IPS DF 6.9 (cell line): ENCODE measurements around the gene YAF2.
"Not testable (repeated sequence)": the region's sequence is repeated elsewhere in the genome, so short reads cannot be mapped to it uniquely, and the experiment has no call there.

Experiments used
- DNase-seq: peaks from one replicate; pipeline ENCODE4 v3.0.0-alpha.2; 2013; ENCODE audit warnings: low read depth, low spot score
- H3K27ac ChIP-seq: one replicate; pipeline ENCODE4 v1.5.1; 2013; ENCODE audit warnings: low read length, control low read depth
- H3K27me3 ChIP-seq: 2 replicates; pipeline ENCODE4 v1.6.1; 2013; ENCODE audit warnings: mild to moderate bottlenecking, low read length; ENCODE audit not compliant: control insufficient read depth, insufficient read depth
- H3K36me3 ChIP-seq: 2 replicates; pipeline ENCODE4 v1.6.1; 2013; ENCODE audit warnings: low read length; ENCODE audit not compliant: control insufficient read depth, insufficient read depth
- H3K4me1 ChIP-seq: 2 replicates; pipeline ENCODE4 v1.6.1; 2013; ENCODE audit warnings: low read length; ENCODE audit not compliant: control insufficient read depth, insufficient read depth
- H3K4me3 ChIP-seq: 2 replicates; pipeline ENCODE4 v1.5.1; 2013; ENCODE audit warnings: mild to moderate bottlenecking, low read length
- H3K9me3 ChIP-seq: 2 replicates; pipeline ENCODE4 v1.6.1; 2013; ENCODE audit warnings: low read length, inconsistent platforms; ENCODE audit not compliant: control insufficient read depth, insufficient read depth
- WGBS: extraction: QIAGEN DNeasy Blood & Tissue Kit; methylation state at CpG from one replicate; pipeline ENCODE4 v1.1.7; 2013; ENCODE audit warnings: mixed read lengths, missing lambda C conversion rate; ENCODE audit not compliant: insufficient read length, insufficient coverage; 5-methylcytosine and 5-hydroxymethylcytosine counted together

Gene YAF2

GRCh38 chr12:42255866-42256261 is 17.8 kb upstream of the YAF2 start:
- H3K27me3 ChIP-seq = no peaks in the 10 kb centered on the region
- DNase-seq = no peak
- no peaks in the 10 kb centered on the region for H3K9me3 ChIP-seq
- H3K4me3 ChIP-seq = no peak overlapping the region
- no peaks in the 10 kb centered on the region for H3K36me3 ChIP-seq
- no peaks in the 10 kb centered on the region for H3K4me1 ChIP-seq
- no peak overlapping the region for H3K27ac ChIP-seq

- no peak overlapping the region for H3K27ac ChIP-seq
- DNase-seq = no peak
- H3K4me3 ChIP-seq = no peak overlapping the region
These were observed 17.3 kb upstream of the YAF2 start for GRCh38 chr12:42255221-42255865.

GRCh38 chr12:42252645-42253044 is 14.6 kb upstream of the YAF2 start:
- H3K27ac ChIP-seq, DNase-seq, H3K9me3 ChIP-seq, H3K4me3 ChIP-seq, H3K27me3 ChIP-seq, H3K4me1 ChIP-seq, H3K36me3 ChIP-seq: not testable (repeated sequence)
- no CpG with 5 or more reads among the region's 1 CpG for WGBS

More at GRCh38 chr12:42255221-42255865, 17.3 kb upstream of the YAF2 start:
- no CpG with 5 or more reads among the region's 2 CpGs for WGBS
- Histone ChIP-seq H3K4me1 (no peaks in the 10 kb centered on the region), H3K36me3 (no peaks in the 10 kb centered on the region), H3K9me3 (no peaks in the 10 kb centered on the region), H3K27me3 (no peaks in the 10 kb centered on the region)

- no CpG with 5 or more reads among the region's 3 CpGs for WGBS
- not testable (repeated sequence) for DNase-seq
These were observed 11.0 kb upstream of the YAF2 start for GRCh38 chr12:42249033-42249432.

GRCh38 chr12:42240131-42240750 is 2.2 kb upstream of the YAF2 start:
- Histone ChIP-seq H3K4me3 (no peak overlapping the region), H3K27ac (no peak overlapping the region), H3K4me1 (no peaks in the 10 kb centered on the region), H3K27me3 (peaks cover 54% of the 10 kb centered on the region), H3K36me3 (no peaks in the 10 kb centered on the region), H3K9me3 (no peaks in the 10 kb centered on the region)
- no peak for DNase-seq
- no CpG with 5 or more reads among the region's 11 CpGs for WGBS

More at GRCh38 chr12:42249033-42249432, 11.0 kb upstream of the YAF2 start:
- not testable (repeated sequence) for H3K36me3 ChIP-seq, H3K9me3 ChIP-seq, H3K4me1 ChIP-seq, H3K4me3 ChIP-seq, H3K27ac ChIP-seq
- H3K27me3 ChIP-seq = peaks cover 13% of the 10 kb centered on the region

GRCh38 chr12:42237853-42238239 is 202 bp downstream of the YAF2 start:
- H3K4me3 ChIP-seq = peak overlapping the region; percentile 58
- H3K4me1 ChIP-seq = no peaks in the 10 kb centered on the region
- no CpG with 5 or more reads among the region's 54 CpGs for WGBS
- DNase-seq = no peak
- peaks cover 46% of the 10 kb centered on the region for H3K27me3 ChIP-seq
- H3K9me3 ChIP-seq = no peaks in the 10 kb centered on the region
- no peak overlapping the region for H3K27ac ChIP-seq
- H3K36me3 ChIP-seq = no peaks in the 10 kb centered on the region

GRCh38 chr12:42237052-42237852 is 796 bp downstream of the YAF2 start:
- H3K9me3 ChIP-seq = no peaks in the 10 kb centered on the region
- H3K4me1 ChIP-seq = no peaks in the 10 kb centered on the region
- H3K27ac ChIP-seq = no peak overlapping the region
- no peaks in the 10 kb centered on the region for H3K36me3 ChIP-seq
- H3K27me3 ChIP-seq = peaks cover 41% of the 10 kb centered on the region
- WGBS = no CpG with 5 or more reads among the region's 56 CpGs
- no peak for DNase-seq
- H3K4me3 ChIP-seq = peak overlapping the region; percentile 58; the same call in 1 of the 2 replicates

GRCh38 chr12:42236017-42236416 is 2.0 kb downstream of the YAF2 start:
- Histone ChIP-seq H3K4me3 (no peak overlapping the region), H3K4me1 (no peaks in the 10 kb centered on the region), H3K9me3 (no peaks in the 10 kb centered on the region), H3K27ac (no peak overlapping the region), H3K27me3 (peaks cover 31% of the 10 kb centered on the region), H3K36me3 (no peaks in the 10 kb centered on the region)
- no peak for DNase-seq
- 100% methylated on average over 1 of the region's 4 CpGs for WGBS

- H3K4me1 ChIP-seq = no peaks in the 10 kb centered on the region
- no peak overlapping the region for H3K4me3 ChIP-seq
- H3K36me3 ChIP-seq = no peaks in the 10 kb centered on the region
- DNase-seq = no peak
- WGBS = no CpG with 5 or more reads among the region's 1 CpG
- no peaks in the 10 kb centered on the region for H3K9me3 ChIP-seq
- H3K27me3 ChIP-seq = peaks cover 28% of the 10 kb centered on the region
- no peak overlapping the region for H3K27ac ChIP-seq
These were observed 2.6 kb downstream of the YAF2 start for GRCh38 chr12:42235426-42235825.

GRCh38 chr12:42234970-42235369 is 3.1 kb downstream of the YAF2 start:
- WGBS = no CpG with 5 or more reads among the region's 2 CpGs
- Histone ChIP-seq H3K4me1 (no peaks in the 10 kb centered on the region), H3K36me3 (no peaks in the 10 kb centered on the region), H3K27ac (no peak overlapping the region), H3K27me3 (peaks cover 28% of the 10 kb centered on the region), H3K9me3 (no peaks in the 10 kb centered on the region), H3K4me3 (no peak overlapping the region)
- DNase-seq = no peak
